Endodermal cell (in vitro differentiated cells): ENCODE results near the gene ING5. TPM values are rescaled to one million over a fixed set of nuclear protein-coding genes. Genes with fewer than 3 reads are reported as not detected.

Experiments
- DNase-seq: peaks from one replicate; pipeline ENCODE4 v3.0.0-alpha.2; 2017
- H3K27ac ChIP-seq: 2 replicates; pipeline ENCODE4 v1.5.1; 2013; ENCODE audit warnings: mild to moderate bottlenecking, low read depth, low read length, moderate library complexity
- H3K27me3 ChIP-seq: 2 replicates; pipeline ENCODE4 v1.6.1; 2013; ENCODE audit warnings: mild to moderate bottlenecking, low read length, moderate library complexity; ENCODE audit not compliant: insufficient read depth, control insufficient read depth, poor library complexity, severe bottlenecking
- H3K36me3 ChIP-seq: 2 replicates; pipeline ENCODE4 v1.7.0; 2013; ENCODE audit warnings: mild to moderate bottlenecking, low read length, moderate library complexity; ENCODE audit not compliant: control insufficient read depth, insufficient read depth
- H3K4me1 ChIP-seq: one replicate; pipeline ENCODE4 v1.7.0; 2013; ENCODE audit warnings: low read length; ENCODE audit not compliant: control insufficient read depth, insufficient read depth
- H3K4me3 ChIP-seq: 2 replicates; pipeline ENCODE4 v1.5.1; 2013; ENCODE audit warnings: mild to moderate bottlenecking, low read length, moderate library complexity
- H3K9ac ChIP-seq: 2 replicates; pipeline ENCODE4 v1.6.1; 2013; ENCODE audit warnings: mild to moderate bottlenecking, low read length, moderate library complexity; ENCODE audit not compliant: poor library complexity, severe bottlenecking; ENCODE audit errors: extremely low read depth
- H3K9me3 ChIP-seq: 2 replicates; pipeline ENCODE4 v1.6.1; 2013; ENCODE audit warnings: mild to moderate bottlenecking, low read length, moderate library complexity; ENCODE audit not compliant: control insufficient read depth
- H3K27ac Mint-ChIP-seq: 2 replicates; pipeline ENCODE4 v1.8.0; 2020; ENCODE audit warnings: mixed read lengths
- H3K27me3 Mint-ChIP-seq: 2 replicates; pipeline ENCODE4 v1.8.0; 2021; ENCODE audit warnings: mild to moderate bottlenecking, mixed read lengths; ENCODE audit not compliant: insufficient read depth
- H3K36me3 Mint-ChIP-seq: 2 replicates; pipeline ENCODE4 v1.8.0; 2020; ENCODE audit warnings: low read depth, mixed read lengths
- H3K4me1 Mint-ChIP-seq: 2 replicates; pipeline ENCODE4 v1.8.0; 2020; ENCODE audit warnings: mixed read lengths
- H3K4me3 Mint-ChIP-seq: 2 replicates; pipeline ENCODE4 v1.8.0; 2020; ENCODE audit warnings: mild to moderate bottlenecking, moderate library complexity, mixed read lengths
- H3K9me3 Mint-ChIP-seq: 2 replicates; pipeline ENCODE4 v1.8.0; 2020; ENCODE audit warnings: mild to moderate bottlenecking, mixed read lengths
- CTCF ChIP-seq: fragments of 200-600 bp; sonication (generic); conservative IDR thresholded peaks from 2 replicates; pipeline ENCODE4 v1.5.0; 2021; ENCODE audit warnings: antibody characterized with exemption, mild to moderate bottlenecking
- WGBS, 2 experiments: methylation state at CpG; one replicate each; pipeline versions ENCODE4 v1.1.5 to v1.1.7; 2013; ENCODE audit warnings: missing lambda C conversion rate in 2 of 2, mixed read lengths in 1 of 2; ENCODE audit not compliant: insufficient coverage in 1 of 2, insufficient read length in 1 of 2; 5-methylcytosine and 5-hydroxymethylcytosine counted together
- total RNA-seq, 2 donors: library from RNA; stranded (reverse); fragmentation: NEBNext Ultra II Directional in 1 of 2; extraction: Animal tissue kit (Norgen Biotek cat#: 25700) in 1 of 2; gene quantifications; 2 replicates in 1 of 2; 3 replicates in 1 of 2; pipeline ENCODE4 v1.2.1, GENCODE V29; 2021

The ING5 gene
- total RNA-seq, 2 donors from 2014 or later: 44.9 to 53.1 TPM

DNA sequence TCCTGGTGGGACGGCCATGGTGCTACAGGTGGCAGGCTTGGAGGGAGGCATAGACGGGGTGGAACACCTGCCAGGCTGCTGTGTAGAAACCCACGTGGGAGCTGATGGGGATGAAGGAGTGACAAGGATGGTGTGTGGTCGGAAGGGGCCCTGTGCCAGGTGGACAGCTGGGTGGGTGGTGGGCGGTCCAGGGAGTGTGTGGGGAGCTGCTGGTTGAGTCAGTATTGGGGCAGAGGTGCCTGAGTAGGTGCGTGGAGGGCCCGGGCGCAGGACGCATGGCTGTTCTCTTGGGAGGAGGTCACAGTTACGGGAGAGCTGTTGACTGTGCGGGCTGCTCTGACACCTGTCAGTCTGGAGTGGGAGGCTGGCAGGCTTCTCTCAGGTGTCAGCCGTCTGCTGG lies 20.0 kb downstream of the ING5 start:
- Histone ChIP-seq H3K36me3 (peaks cover 59% of the 10 kb centered on the region), H3K9ac (no peak overlapping the region), H3K4me3 (no peak overlapping the region), H3K27ac (no peak overlapping the region), H3K27me3 (no peaks in the 10 kb centered on the region), H3K4me1 (no peaks in the 10 kb centered on the region), H3K9me3 (peaks cover 27% of the 10 kb centered on the region)
- Mint-ChIP-seq H3K27ac (no peak overlapping the region), H3K4me1 (no peaks in the 10 kb centered on the region), H3K4me3 (no peak overlapping the region), H3K9me3 (peaks cover 35% of the 10 kb centered on the region), H3K27me3 (no peaks in the 10 kb centered on the region), H3K36me3 (peaks cover 77% of the 10 kb centered on the region)
- no peak for DNase-seq
- WGBS, 2 experiments: 87 to 100% methylated on average over 5 to 12 of the region's 12 CpGs
- no peak for TF ChIP-seq CTCF

- no peak for DNase-seq
- Mint-ChIP-seq H3K36me3 (peaks cover 77% of the 10 kb centered on the region), H3K27me3 (no peaks in the 10 kb centered on the region), H3K4me1 (no peaks in the 10 kb centered on the region), H3K4me3 (no peak overlapping the region), H3K27ac (no peak overlapping the region), H3K9me3 (peaks cover 35% of the 10 kb centered on the region)
- Histone ChIP-seq H3K27ac (no peak overlapping the region), H3K9ac (no peak overlapping the region), H3K27me3 (no peaks in the 10 kb centered on the region), H3K4me1 (no peaks in the 10 kb centered on the region), H3K4me3 (peak overlapping the region; percentile 23), H3K36me3 (peaks cover 51% of the 10 kb centered on the region), H3K9me3 (peaks cover 27% of the 10 kb centered on the region)
- WGBS, 2 experiments: 95 to 99% methylated on average over 14 to 21 of the region's 21 CpGs
- TF ChIP-seq CTCF: no peak
Observed at GRCh38 chr2:241722896-241723454, 21.1 kb downstream of the ING5 start.

DNA sequence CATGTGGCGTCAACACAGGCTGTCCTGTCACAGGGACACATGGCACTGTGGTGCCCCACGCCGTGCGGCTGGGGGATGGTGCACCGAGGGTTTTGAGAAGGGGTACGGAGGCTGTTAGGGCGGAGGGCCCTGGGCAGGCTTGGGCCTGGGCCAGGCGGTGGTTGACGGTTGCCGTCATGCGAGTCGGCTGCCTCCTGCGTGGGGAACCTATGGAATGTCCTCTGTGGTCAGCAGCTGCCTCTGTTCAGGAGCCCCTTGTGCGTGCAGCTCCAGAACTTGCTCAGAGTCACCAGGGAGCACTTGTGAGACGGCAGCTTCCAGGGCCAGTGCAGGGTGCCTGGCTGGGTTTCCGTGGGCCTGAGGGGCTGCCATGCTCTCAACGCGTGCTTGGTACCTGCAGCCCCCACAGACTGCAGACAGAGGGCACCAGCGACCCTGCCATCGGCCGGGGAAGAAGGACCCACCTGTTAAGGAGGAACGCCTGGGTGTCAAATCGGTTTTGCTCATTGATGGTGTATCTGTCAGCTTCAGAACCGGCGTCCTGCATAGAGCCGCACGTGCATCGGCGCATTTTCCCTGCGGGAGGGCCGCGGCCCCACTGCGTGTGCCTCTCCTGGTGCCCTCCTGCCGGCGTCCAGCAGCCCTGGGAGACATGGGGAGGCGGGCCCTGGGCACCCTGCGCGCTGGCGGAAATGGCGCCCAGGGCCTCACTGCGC lies 22.6 kb downstream of the ING5 start:
- Histone ChIP-seq H3K27me3 (no peaks in the 10 kb centered on the region), H3K9me3 (peaks cover 27% of the 10 kb centered on the region), H3K36me3 (peaks cover 49% of the 10 kb centered on the region), H3K4me1 (no peaks in the 10 kb centered on the region), H3K9ac (no peak overlapping the region), H3K27ac (no peak overlapping the region), H3K4me3 (no peak overlapping the region)
- peaks cover 77% of the 10 kb centered on the region for H3K36me3 Mint-ChIP-seq
- WGBS, 2 experiments: 95% methylated on average over 25 to 41 of the region's 41 CpGs
- no peak overlapping the region for H3K4me3 Mint-ChIP-seq
- no peaks in the 10 kb centered on the region for H3K4me1 Mint-ChIP-seq
- DNase-seq: peak; percentile 79
- peak; percentile 66 for TF ChIP-seq CTCF
- H3K27me3 Mint-ChIP-seq: no peaks in the 10 kb centered on the region
- no peak overlapping the region for H3K27ac Mint-ChIP-seq
- H3K9me3 Mint-ChIP-seq: peaks cover 35% of the 10 kb centered on the region
